Fibroblast of peridontal ligament (primary cell): ENCODE results near the gene BAIAP3.
A peak's percentile ranks its signal among the peaks of the same experiment; 100 is the strongest.

ENCODE experiments used
- DNase-seq: peaks from one replicate; pipeline ENCODE4 v3.0.0-alpha.2; 2010; ENCODE audit errors: extremely low read depth

The BAIAP3 gene

DNA sequence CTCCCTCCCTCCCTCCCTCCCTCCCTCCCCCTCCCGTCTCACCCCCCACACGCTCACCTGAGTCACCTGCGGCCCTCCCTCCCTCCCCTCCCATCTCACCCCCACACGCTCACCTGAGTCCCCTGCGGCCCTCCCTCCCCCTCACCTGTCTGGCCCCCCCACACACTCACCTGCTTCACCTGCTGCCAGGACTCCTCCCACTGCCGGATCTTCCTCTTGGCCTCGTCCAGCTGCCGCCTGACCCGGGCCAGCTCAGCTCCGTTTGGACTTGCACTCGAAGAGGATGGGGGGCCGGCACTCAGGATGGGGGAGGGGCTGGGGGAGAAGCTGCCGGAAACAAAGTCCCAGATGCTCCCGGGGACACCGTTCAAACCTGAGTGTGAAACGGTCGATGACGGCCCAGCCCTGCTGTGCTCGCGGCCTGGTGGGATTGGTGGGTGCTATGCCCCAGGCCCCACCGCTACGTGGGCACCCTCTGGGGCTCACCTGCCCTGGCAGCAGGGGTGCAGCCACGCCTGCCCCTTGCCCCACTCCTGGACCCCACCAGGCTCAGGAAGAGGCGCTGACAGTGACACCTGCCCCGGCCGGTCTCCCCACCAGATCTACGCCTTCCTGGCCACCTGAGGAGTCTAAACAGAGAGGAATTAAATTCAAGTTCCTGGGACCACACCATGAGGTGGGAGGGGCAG lies 34.2 kb downstream of the BAIAP3 start:
- no peak for DNase-seq

DNA sequence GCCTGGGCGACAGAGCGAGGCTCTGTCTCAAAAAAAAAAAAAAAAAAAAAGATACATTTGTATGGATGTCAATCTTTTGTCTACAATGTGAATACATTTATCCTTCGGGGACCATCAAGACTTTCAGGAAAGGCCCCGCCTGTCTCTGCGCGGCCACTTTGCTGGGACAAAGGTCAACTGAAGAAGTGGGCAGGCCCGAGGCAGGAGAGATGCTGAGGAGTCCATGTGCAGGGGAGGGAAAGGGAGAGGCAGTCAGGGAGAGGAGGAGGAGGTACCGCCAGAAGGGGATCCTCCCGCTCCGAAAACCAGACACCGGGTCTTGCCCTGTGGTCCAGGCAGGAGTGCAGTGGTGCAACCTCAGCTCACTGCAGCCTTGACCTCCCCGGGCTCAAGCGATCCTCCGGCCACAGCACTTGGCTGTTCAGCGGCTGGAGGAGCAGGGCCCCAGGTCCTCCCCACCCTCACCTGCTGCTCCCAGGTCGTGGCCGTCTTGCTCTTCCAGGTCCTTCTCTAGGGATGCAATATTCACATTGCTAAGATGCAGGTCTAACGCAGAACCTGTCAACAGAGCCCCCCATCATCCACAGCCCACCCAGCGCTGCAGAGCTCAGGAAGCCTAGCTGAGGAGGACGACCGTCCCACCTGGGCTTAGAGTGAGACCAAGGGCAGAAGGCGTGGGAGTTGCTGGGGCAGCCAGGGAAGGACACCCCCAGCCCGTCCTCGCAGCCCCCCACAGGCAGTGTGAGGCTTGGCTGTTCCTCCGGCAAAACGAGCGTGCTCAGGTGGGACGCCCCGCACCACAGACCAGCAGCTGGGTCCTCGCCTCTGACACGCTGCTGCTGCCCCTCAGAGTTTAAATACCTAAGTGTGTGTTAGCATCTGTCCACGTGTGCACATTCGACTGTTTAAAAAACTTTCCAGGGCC lies 37.9 kb downstream of the BAIAP3 start:
- no peak for DNase-seq

DNA sequence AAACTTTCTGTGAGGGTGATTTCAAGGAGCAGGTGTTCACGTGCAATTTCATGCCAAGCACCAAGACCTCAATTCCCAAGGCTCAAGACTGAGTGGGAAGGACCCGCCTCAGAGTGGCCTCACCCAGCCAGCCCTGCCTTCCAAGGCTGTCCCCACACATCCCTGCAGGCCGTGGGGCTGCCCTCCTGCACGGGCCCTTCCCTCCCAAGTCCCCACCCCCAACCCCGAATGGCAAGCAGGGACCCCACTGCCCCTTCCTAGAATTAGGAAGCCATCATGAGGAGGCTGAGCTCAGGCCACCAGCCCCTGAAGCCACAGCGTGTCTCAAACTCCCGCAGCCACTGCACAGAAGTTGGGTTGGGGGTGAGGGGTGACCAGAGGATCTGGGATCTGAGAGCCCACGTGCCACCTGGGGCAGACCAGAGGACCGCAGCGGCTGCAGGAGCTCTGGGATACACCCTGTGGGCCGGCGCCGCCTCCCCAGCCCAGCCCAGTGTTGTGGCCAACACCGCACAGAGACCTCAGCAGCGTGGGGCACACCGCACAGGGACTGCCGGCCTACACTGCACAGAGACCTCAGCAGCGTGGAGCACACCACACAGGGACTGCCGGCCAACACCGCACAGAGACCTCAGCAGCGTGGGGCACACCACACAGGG lies 39.0 kb downstream of the BAIAP3 start:
- DNase-seq = no peak

DNA sequence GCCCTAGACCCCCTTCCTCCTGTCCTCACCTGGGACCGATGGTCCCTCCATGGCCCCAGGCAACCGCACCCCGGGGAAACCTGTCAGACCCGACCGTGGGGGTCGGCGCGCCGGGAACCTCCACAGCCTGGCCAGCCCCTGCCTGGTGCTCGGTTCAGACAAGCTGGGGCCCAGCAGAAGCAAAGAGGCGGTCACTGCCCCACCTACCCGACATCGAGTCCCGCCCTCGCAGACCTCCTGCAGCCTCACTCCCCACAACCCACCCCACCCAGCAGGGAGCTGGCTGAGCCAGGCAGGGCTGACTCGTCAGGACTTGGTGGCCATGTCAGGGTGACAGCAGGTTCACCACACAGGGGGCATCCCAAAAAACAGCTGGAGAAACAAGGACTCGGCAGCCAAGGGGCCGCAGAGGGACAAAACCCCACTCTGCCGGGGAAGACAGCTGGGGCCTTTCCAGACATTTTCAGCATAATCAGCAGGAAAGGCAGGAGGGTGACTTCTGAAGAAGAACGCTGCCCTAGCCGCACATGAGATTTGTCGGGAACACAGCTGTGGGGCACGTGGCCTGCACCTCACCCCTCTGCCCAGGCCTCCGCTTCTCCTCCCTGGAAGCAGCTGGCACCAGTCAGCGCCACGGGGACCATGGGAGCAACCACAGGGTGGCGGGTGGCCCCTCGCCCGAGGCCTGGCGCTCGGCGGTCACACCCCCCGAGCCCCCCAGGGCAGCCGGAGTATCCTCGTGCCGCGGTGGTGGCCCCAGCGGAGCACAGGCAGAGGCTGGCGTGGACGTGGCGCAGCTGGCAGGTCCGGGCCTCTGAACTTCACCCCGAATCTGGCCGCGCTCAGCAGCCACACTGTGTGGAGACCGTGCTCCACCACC lies 41.2 kb downstream of the BAIAP3 start:
- no peak for DNase-seq

DNA sequence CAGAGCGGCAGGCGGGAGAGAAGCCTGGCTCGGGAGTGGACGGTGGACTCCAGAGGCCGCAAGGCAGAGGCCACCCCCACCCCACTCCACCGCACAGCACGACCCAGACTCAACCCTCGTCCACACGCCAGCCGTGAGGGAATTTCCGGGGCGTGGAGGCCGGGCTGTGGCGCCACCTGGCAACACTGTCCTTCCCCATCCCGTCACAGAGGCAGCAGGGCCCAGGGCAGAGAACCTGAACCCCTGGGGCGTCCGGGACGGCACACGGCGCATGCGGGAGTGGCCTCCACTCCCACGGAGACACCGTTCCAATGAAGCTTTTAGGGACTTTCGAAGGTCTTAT lies 41.8 kb downstream of the BAIAP3 start:
- no peak for DNase-seq

DNA sequence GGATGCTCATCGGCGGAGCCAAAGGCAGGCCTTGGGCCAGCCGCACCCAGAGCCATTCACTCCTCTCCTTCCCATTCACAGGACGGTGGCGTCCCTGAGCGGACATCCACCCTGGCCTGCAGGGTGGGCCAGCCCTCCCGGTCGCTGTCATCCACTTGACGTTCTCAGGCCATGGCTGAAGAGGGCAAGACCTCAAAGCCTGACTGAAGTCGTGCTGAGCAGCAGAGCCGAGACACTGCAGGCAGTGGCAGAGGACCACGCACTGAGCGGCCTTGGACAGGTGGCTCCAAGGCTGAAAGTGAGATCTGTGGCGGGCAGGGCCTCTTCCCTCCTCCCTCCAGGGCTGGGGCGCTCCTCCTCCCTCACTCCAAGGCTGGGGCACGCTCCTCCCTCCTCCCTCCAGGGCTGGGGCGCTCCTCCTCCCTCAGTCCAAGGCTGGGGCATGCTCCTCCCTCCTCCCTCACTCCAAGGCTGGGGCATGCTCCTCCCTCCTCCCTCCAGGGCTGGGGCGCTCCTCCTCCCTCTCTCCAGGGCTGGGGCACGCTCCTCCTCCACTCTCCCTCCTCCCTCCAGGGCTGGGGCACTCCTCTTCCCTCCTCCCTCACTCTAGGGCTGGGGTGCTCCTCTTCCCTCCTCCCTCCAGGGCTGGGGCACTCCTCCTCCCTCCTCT lies 42.4 kb downstream of the BAIAP3 start:
- DNase-seq = no peak

DNA sequence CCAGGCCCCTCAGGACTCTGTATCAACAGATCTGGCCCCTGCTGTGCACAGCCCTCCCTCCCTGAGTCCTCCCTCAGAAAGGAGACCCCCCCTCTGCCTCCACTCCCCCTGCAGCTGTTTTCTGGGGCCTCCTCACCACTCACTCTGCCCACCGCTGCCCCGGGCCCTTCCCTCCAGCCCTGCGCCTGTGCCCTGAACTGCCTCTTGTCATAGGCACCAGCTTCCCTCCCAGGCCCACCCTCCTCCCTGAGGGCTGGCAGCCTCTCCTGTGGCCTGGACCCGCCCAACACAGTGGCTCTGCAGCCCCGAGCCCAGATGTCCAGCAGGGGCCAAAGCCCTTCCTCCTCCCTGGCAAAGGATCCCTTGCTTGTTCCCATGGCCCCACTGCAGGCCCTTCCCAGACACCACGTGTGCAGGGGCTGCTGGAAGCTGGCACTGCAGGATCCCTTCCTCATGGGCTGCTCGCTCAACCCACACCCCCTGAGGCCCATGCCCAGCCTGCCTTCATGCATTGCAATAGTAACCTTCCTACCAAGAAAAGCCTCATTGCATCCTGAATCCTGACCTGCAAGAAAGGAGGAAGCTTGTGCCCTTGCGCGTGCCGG lies 44.1 kb downstream of the BAIAP3 start:
- DNase-seq = no peak

DNA sequence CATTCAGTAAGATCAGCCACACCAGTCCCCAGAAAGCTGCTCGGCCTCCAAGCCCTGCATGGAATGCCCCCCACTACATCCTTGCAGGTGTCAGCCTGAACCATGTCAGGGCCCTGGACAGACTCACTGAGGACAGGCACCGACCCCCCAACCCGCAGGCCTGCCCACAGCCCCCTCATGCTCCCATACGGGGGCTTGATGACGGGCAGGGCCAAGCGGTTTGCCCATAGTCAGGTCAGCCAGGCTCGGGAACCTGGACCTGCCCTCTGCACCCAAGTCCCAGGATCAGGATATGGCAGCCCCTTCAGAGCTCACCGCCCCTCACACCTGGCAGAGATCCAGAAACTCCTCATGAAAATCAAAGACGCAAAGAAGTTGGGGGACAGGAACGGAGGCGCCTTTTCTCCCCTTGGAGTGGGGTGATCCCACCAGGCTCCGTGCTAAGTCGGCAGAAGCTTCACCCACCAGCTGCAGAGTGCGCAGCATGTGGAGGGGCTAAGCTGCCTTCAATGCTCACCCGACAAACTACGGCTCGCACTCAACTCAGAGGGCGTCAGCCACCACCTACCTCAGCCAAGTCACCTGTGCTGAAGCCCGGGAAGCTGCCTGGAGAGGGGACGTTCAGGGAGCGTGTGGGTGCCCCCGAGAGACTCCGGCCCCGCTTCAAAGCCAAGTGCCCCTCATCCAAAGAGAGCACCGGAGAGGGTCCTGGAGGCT lies 44.8 kb downstream of the BAIAP3 start:
- no peak for DNase-seq

DNA sequence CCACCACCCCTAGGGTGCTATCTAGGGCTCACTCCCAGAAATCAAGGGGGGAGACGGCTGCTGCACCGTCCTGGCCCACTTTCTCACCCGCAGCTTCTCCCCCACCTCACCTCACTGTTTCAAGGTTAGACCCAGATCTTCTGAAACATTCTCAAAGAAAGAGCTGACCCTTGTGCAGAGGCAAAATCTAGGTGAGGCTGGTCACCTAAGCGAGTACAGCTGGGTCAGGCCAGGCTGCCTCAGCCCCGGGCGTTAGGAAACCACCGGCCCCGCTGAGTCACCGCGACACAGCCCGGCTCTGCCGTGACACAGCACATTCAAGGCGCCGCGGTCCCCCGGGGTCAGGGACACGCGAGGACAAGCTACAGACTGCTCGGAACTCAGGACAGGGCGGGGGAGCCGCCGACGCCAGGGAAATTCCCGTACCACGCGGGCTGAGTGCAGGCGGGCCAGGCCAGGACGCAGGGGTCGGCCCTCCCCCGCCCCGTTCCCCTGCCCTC lies 45.4 kb downstream of the BAIAP3 start:
- peak; percentile 52 for DNase-seq

DNA sequence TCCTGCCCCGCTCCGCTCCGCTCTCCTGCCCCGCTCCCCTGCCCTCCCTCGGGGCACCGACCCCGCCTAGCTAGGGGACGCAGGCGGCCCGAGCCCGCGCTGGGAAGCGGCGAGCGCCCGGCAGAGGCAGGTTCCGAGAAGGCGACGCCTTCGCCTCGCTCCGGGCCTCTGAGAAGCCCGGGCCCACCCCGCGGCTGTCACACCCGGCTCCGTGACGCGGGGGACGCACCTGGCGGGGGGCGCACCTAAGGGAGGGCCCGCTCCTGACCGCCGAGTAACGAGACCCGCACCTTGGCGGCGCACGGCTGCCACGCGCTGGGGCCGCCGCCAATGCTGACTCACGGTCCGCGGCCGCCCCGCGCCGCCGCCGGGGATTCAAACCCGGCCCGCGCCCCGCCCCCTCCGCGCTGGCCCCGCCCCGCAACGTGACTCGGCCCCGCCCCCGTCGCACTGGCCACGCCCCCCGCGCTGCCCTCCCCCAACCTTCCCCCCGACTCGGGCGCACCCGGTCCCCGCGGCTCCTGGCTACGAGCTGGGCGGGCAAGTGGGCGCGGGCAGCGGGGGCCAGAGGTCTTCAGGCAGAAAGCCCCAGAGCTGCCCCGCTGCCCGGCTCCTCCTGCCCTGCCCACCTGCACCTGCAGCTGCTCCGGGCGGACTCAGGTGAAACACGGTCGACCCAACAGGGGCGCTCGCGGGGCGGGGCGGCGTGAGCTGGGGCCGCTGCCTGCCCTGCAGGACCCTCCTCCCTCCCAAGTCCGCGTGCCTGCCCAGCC lies 46.0 kb downstream of the BAIAP3 start:
- peak; percentile 18 for DNase-seq

DNA sequence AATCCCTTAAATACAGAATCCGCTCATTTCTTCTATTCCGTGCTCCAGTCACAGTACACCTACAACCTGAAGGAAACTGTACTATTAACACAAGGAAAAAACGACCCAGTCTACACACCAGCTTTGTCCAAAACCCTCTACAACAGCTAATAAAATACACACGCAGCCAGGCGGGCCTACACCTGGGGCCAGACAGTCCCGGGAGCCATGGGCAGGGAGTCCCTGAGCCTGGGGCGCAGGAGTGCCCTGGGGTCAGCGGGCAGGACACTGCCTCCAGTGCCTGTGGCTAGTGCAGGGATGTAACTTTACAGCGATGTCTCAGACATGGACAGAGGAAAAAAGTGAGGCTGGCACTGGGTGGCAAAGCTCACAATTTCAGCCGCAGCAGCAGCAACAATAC lies 46.8 kb downstream of the BAIAP3 start:
- DNase-seq = no peak

DNA sequence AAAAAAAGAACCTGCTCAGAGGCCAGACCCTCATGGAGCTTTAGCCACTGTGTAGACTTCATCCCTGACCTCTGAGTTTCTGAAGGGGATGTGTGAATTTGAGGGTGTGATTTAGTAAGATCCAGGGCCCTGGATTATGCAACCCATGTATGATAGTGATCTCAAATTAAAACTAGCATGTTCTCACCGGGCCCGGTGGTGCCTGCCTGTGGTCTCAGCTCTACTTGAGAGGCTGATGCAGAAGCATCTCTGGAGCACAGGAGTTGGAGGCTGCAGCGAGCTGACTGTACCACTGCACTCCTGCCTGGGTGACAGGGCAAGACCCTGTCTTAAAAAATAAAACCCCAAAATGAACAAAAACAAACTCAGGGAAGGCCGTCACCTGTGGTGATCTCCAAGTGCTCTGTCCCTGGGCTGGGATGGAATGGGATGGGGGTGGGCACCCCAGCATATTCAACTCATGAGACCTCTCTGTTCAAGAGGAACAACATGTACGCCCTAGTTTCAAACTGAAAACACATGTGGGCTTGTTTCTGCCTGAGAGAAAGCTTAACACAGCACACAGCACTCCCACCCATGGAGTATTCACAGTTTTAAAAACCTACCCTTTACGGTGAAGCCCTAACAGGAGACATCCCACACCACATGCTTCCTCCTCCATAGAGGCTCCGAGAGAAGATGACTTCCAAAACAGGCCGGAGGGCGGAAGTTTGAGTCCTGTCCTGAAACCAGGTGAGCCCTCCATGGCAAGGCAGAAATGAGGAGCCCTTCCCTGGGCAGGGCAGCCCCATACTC lies 48.4 kb downstream of the BAIAP3 start:
- no peak for DNase-seq

DNA sequence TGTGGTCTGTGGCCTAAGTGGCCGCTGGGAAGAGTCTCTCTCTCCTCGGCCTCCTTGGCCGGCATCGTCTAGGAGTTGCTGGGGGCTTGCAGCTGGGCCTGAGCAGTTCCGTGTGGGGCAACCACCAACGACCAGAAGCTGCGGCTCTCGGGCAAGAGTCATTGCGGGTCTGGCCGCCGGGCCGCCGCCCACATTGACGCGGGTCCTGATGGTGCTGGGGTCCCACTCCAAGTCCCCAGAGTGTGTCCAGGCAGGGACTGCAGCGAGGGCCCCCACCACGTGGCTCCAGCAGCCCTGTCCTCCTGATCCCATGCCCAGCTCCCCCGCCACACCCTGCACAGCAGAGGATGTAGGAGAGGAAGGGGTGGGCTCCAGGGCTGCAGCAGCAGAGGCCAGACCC lies 50.1 kb downstream of the BAIAP3 start:
- DNase-seq = no peak

DNA sequence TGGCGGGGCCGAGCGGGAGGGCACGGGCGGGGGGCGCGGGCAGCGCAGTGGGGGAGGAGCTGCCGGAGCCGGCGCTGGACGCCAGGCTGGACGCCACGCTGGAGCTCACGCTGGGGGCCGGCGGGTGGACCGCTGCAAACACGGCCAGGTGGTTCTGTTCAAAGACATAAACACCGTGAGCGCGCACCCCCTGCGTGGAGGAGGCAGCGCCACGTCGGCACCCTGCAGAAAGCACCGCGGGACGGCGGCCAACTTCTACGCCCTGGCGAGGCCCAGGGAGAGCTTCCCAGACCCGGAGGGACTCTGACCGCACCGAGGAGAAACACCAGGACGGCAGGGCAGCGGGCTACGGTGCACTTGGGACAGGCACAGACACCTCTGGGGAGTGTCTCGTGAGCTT lies 51.8 kb downstream of the BAIAP3 start:
- no peak for DNase-seq

DNA sequence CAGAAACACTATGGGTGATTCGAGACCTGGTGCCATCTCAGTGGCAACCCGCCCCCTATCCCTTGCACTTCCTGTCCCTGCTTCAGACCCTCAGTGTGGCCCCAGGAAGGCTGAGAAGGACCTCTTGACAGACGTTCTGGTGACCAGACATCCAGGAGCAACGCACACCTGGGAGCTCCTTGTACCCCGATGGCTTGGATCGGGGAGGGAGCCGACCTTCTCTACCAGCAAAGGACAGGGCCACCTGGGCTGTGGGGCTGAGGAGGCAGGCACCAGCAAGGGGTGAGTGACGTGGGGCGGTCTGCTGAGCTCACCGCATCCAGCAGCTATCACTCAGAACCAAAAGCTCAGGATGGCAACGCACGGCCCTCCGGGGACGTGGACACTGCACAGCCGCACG lies 53.9 kb downstream of the BAIAP3 start:
- DNase-seq = no peak

DNA sequence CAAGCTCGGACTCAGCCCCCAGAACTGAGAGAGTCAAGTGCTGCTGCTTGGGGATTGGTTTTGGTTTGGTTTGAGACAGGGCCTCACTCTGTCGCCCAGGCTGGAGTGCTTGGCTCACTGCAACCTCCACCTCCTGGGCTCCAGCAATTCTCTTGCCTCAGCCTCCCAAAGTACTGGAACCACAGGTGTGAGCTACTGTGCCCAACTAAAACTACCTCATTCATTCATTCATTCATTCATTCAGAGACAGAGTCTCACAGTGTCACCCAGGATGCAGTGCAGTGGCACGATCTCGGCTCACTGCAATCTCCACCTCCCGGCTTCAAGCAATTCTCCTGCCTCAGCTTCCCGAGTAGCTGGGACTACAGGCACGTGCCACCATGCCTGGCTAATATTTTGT lies 56.3 kb downstream of the BAIAP3 start:
- DNase-seq = no peak

DNA sequence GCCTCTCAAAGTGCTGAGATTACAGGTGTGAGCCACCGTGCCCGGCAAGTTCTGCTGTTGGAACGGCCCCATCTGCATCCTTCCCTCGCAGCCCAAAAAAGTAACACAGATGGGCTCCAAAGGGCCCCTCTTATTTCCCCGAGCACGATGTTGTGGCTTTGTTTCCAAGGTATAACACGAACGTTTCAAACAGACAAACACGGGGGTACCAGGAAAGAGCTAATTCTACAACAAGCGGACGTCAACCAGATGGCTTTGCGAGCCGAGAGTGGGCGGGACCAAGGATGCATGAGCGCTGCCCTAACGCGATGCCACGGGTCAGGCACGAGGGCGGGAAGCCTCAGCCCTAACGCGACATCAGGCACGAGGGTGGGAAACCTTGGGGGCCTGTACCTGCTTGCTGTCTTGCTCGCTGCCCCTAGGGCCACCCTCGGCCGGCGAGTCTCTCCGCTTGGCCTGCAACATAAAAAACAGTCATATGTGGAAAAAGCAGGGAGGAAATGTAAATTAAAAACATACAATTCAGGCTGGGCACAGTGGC lies 56.9 kb downstream of the BAIAP3 start:
- DNase-seq = no peak

DNA sequence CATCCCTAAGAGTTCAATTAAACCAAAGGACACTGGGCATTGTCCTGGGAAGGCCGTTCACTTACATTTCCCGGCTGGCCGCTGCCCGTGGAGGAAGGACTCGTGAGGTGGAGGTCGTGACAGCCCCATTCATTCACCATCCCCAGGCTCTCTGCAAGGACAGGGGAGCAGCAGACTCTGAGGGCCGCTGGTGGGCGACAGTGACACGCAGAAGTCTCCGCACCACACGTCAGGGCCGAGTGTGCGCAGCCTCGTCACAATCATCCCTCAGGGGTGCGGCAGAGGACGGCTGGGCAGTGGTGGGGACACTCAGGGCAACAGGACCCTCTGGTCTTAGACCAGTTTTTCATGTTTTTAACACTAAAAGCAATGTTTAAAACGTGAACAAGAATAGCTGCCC lies 59.4 kb downstream of the BAIAP3 start:
- DNase-seq = no peak
